Activated naive CD8-positive, alpha-beta T cell treated with anti-CD3 and anti-CD28 coated beads for 36 hours (primary cell): Measurements from ENCODE around the gene PINLYP. TPM values are rescaled to one million over a fixed set of nuclear protein-coding genes. Genes with fewer than 3 reads are reported as not detected.
"Not testable (repeated sequence)": the region's sequence is repeated elsewhere in the genome, so short reads cannot be mapped to it uniquely, and the experiment has no call there.

Experiments used
- DNase-seq: peaks from one replicate; pipeline ENCODE4 v3.0.0; 2021
- H3K27ac Mint-ChIP-seq: one replicate; pipeline ENCODE4 v1.8.0; 2022; ENCODE audit warnings: mild to moderate bottlenecking, moderate library complexity, mixed read lengths
- H3K27me3 Mint-ChIP-seq: one replicate; pipeline ENCODE4 v1.8.0; 2022; ENCODE audit warnings: mild to moderate bottlenecking, mixed read lengths
- H3K36me3 Mint-ChIP-seq: one replicate; pipeline ENCODE4 v1.8.0; 2021; ENCODE audit warnings: mild to moderate bottlenecking, mixed read lengths
- H3K4me1 Mint-ChIP-seq: one replicate; pipeline ENCODE4 v1.8.0; 2021; ENCODE audit warnings: mixed read lengths
- H3K4me3 Mint-ChIP-seq: one replicate; pipeline ENCODE4 v1.8.0; 2022; ENCODE audit warnings: mild to moderate bottlenecking, moderate library complexity, mixed read lengths
- H3K9me3 Mint-ChIP-seq: one replicate; pipeline ENCODE4 v1.8.0; 2022; ENCODE audit warnings: mixed read lengths
- total RNA-seq, 2 experiments: library from RNA; stranded (reverse); gene quantifications; one replicate each; pipeline ENCODE4 v1.2.3, GENCODE V29; 2021

Gene PINLYP
- total RNA-seq, 2 experiments from 2014 or later: 14.3 to 16.8 TPM

DNA sequence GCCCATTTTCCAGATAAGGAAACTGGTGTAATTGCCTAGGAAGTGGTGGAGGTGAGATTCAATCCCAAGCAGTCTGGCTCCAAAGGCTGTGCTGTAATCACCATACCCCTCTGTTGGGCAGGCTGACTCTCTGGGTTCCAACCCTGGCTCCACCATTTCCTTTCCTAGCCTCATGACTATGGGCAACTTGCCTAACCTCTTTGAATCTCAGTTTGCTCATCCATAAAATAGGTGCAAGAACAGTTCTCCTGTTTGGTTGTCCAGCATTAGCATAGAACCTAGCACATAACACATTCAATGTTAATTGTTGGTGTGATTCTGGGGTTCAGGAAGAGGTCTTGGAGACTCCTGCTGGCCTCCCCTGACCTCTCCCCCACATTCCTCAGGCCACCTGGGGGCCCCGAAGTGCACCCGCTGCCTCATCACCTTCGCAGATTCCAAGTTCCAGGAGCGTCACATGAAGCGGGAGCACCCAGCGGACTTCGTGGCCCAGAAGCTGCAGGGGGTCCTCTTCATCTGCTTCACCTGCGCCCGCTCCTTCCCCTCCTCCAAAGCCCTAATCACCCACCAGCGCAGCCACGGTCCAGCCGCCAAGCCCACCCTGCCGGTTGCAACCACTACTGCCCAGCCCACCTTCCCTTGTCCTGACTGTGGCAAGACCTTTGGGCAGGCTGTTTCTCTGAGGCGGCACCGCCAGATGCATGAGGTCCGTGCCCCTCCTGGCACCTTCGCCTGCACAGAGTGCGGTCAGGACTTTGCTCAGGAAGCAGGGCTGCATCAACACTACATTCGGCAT, 23.0 kb downstream of the PINLYP start:
- Mint-ChIP-seq H3K27ac (no peak overlapping the region), H3K4me1 (peaks cover 20% of the 10 kb centered on the region), H3K4me3 (peak overlapping the region; percentile 100), H3K36me3 (peaks cover 7% of the 10 kb centered on the region), H3K27me3 (no peaks in the 10 kb centered on the region), H3K9me3 (no peaks in the 10 kb centered on the region)
- no peak for DNase-seq

GRCh38 chr19:43599635-43600295, 24.2 kb downstream of the PINLYP start:
- H3K36me3 Mint-ChIP-seq: peaks cover 4% of the 10 kb centered on the region
- peaks cover 16% of the 10 kb centered on the region for H3K4me1 Mint-ChIP-seq
- no peaks in the 10 kb centered on the region for H3K27me3 Mint-ChIP-seq
- H3K4me3 Mint-ChIP-seq: no peak overlapping the region
- H3K9me3 Mint-ChIP-seq: no peaks in the 10 kb centered on the region
- peak overlapping the region; percentile 8 for H3K27ac Mint-ChIP-seq
- DNase-seq: no peak

DNA sequence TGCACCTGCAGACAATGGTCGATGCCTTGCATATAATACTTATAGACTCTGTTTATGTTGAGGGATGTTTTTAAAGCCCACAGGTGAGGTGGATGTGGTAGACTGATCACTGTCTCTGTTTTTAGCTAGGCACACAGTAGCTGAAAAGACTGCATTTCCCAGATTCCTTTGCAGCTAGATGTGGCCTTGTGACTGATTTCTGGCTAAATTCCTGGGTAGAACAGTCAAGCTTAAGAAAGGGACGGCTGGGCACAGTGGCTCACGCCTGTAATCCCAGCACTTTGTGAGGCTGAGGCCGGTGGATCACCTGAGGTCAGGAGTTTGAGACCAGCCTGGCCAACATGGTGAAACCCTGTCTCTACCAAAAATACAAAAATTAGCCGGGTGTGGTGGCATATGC, 24.7 kb downstream of the PINLYP start:
- H3K27me3 Mint-ChIP-seq, DNase-seq, H3K9me3 Mint-ChIP-seq, H3K4me3 Mint-ChIP-seq, H3K36me3 Mint-ChIP-seq, H3K27ac Mint-ChIP-seq: not testable (repeated sequence)
- peaks cover 16% of the 10 kb centered on the region for H3K4me1 Mint-ChIP-seq

DNA sequence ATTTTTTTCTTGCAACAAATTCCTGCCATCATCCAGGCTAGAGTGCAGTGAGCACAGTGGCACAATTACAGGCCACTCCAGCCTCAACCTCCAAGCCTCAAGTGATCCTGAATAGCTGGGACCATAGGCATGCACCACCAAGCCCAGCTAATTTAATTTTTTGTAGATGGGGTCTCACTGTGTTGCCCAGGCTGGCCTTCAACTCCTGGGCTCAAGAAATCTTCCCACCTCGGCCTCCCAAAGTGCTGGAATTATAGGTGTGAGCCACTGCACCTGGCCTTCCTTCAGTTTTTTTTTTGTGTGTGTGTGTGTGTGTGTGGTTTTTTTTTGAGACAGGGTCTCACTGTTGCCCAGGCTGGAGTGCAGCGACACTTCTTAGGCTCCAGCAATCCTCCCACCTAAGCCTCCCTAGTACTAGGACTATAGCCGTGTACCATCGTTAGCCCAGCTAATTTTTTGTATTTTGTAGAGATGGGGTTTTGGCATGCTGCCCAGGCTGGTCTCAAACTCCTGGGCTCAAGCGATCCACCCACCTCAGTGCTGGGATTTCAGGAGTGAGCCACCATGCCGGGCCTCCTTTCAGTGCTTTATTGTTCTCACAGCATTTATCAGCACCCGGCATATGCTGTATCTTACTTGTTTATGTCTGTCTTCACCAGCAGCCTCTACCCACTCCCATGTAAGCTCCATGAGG, 30.4 kb downstream of the PINLYP start:
- H3K27ac Mint-ChIP-seq: no peak overlapping the region

DNA sequence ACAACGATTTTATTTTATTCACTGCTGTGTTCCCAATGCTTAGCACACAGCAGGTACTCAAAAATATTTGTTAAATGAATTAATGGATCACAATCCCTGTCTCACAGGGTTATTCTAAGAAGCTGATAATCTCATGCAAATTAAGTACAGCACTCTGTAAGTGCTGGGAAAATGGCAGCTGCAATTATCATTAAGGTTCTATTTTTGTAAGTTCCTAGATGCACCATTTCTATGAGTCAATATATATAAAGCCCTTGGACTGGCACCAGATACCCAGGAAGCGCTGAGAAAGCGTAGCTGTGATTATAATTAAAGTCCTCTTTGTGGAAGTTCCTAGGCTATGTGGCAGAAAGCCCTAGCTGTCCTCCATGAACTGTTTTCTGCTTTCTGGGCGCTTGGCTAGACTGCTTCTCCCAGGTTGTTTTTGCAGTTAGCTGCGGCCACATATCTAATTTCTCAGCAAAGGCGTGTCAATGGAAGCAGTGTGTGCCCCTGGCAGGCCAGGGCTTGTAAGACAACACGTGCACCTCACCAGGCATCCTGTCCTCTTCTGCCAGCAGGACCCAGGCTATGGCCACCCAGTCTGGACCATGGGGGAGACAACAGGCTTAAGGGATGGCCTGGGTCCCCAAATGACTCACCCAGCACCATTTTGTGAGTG, 31.1 kb downstream of the PINLYP start:
- Mint-ChIP-seq H3K27me3 (no peaks in the 10 kb centered on the region), H3K4me3 (no peak overlapping the region), H3K36me3 (peaks cover 2% of the 10 kb centered on the region), H3K9me3 (no peaks in the 10 kb centered on the region), H3K27ac (peak overlapping the region; percentile 7), H3K4me1 (peaks cover 4% of the 10 kb centered on the region)
- DNase-seq: no peak

More for the DNA sequence above, 30.4 kb downstream of the PINLYP start:
- no peak overlapping the region for H3K4me3 Mint-ChIP-seq
- no peaks in the 10 kb centered on the region for H3K27me3 Mint-ChIP-seq
- H3K9me3 Mint-ChIP-seq: no peaks in the 10 kb centered on the region
- peaks cover 4% of the 10 kb centered on the region for H3K4me1 Mint-ChIP-seq
- DNase-seq: no peak
- H3K36me3 Mint-ChIP-seq: peaks cover 2% of the 10 kb centered on the region

- DNase-seq: no peak
- H3K4me3 Mint-ChIP-seq: no peak overlapping the region
- H3K9me3 Mint-ChIP-seq: no peaks in the 10 kb centered on the region
- H3K36me3 Mint-ChIP-seq: peaks cover 5% of the 10 kb centered on the region
- no peaks in the 10 kb centered on the region for H3K27me3 Mint-ChIP-seq
- H3K4me1 Mint-ChIP-seq: peaks cover 4% of the 10 kb centered on the region
- H3K27ac Mint-ChIP-seq: peak overlapping the region; percentile 34
Measured at GRCh38 chr19:43607238-43608205, 31.9 kb downstream of the PINLYP start.

DNA sequence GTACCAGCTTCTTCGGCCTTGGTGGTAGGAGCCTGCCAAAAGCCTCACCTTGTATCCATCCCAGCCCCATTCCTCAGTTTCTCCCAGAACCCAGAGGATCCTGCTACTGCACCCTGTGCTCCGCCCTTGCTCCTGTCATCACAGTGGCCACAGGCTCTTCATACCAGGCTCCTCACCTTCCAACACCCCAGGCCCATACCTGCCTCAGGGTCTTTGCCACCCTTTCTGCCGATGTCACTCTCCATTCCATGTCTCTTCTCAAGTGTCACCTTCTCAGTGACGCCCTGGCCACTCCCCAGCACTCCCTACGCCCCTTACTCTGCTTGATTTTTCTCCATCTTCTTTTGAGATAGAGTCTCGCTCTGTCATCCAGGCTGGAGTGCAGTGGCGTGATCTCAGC, 34.3 kb downstream of the PINLYP start:
- Mint-ChIP-seq H3K4me1 (peaks cover 4% of the 10 kb centered on the region), H3K27me3 (no peaks in the 10 kb centered on the region), H3K9me3 (no peaks in the 10 kb centered on the region), H3K36me3 (peaks cover 7% of the 10 kb centered on the region), H3K27ac (peak overlapping the region; percentile 30), H3K4me3 (no peak overlapping the region)
- no peak for DNase-seq

- H3K4me3 Mint-ChIP-seq: no peak overlapping the region
- no peaks in the 10 kb centered on the region for H3K9me3 Mint-ChIP-seq
- H3K27ac Mint-ChIP-seq: no peak overlapping the region
- DNase-seq: no peak
- H3K4me1 Mint-ChIP-seq: peaks cover 4% of the 10 kb centered on the region
- peaks cover 7% of the 10 kb centered on the region for H3K36me3 Mint-ChIP-seq
- no peaks in the 10 kb centered on the region for H3K27me3 Mint-ChIP-seq
Measured at GRCh38 chr19:43610493-43610892, 34.9 kb downstream of the PINLYP start.

- Mint-ChIP-seq H3K36me3 (peaks cover 7% of the 10 kb centered on the region), H3K9me3 (no peaks in the 10 kb centered on the region), H3K4me3 (no peak within 1 kb of the TSS), H3K27ac (peak within 1 kb of the TSS; percentile 75), H3K27me3 (no peaks in the 10 kb centered on the region), H3K4me1 (peaks cover 9% of the 10 kb centered on the region)
- no peak for DNase-seq
Measured at GRCh38 chr19:43611788-43612187, 36.2 kb downstream of the PINLYP start, which contains the start of gene SRRM5. SRRM5 (plus strand) TSS chr19:43612088; CDS start chr19:43612122, 34 bp downstream.

GRCh38 chr19:43612374-43612773, 36.8 kb downstream of the PINLYP start:
- H3K27me3 Mint-ChIP-seq: no peaks in the 10 kb centered on the region
- H3K9me3 Mint-ChIP-seq: no peaks in the 10 kb centered on the region
- H3K27ac Mint-ChIP-seq: peak overlapping the region; percentile 75
- H3K4me3 Mint-ChIP-seq: no peak overlapping the region
- H3K36me3 Mint-ChIP-seq: peaks cover 7% of the 10 kb centered on the region
- peaks cover 10% of the 10 kb centered on the region for H3K4me1 Mint-ChIP-seq
- no peak for DNase-seq

DNA sequence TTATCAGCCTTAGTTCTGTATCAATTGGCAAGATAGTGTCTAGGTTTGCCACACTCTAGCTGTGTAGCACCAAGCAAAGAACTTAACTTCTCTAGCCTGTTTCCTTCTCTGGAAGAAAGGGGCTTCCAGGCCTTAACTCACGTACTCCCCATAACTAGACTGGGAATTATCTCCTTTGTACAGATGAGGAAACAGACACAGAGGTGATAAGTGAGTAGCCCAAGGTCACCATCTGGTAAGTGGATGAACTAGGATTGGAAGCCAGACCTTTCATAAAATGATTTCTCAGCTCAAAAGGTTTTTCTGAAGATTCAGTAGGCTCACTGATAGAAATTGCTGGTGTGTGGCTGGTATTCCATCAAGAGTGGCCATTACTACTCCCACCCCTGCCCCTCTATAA, 40.7 kb downstream of the PINLYP start:
- no peak for DNase-seq
- H3K36me3 Mint-ChIP-seq: peaks cover 9% of the 10 kb centered on the region
- peaks cover 17% of the 10 kb centered on the region for H3K4me1 Mint-ChIP-seq

DNA sequence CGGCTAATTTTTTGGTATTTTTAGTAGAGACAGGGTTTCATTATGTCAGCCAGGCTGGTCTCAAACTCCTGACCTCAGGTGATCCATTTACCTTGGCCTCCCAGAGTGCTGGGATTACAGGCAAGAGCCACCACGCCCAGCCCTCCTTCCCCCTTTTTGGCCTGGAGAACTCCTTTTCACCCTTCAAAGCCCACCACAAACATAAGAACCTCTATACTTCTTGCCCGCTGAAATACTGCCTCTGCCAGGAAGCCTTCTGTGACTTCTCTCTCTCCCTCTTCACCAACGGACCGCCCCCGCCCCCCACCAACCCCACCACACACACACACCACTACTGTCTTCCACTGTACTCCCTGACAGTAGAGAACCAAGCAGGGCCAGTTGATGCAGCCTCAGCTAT, 41.4 kb downstream of the PINLYP start:
- Mint-ChIP-seq H3K27me3 (no peaks in the 10 kb centered on the region), H3K9me3 (no peaks in the 10 kb centered on the region), H3K36me3 (peaks cover 6% of the 10 kb centered on the region), H3K27ac (peak overlapping the region; percentile 42), H3K4me1 (peaks cover 18% of the 10 kb centered on the region), H3K4me3 (no peak overlapping the region)
- DNase-seq: no peak

More for the DNA sequence above, 40.7 kb downstream of the PINLYP start:
- Mint-ChIP-seq H3K27ac (no peak overlapping the region), H3K4me3 (no peak overlapping the region), H3K27me3 (no peaks in the 10 kb centered on the region), H3K9me3 (no peaks in the 10 kb centered on the region)

- peak; percentile 64 for DNase-seq
- peaks cover 3% of the 10 kb centered on the region for H3K36me3 Mint-ChIP-seq
- peak overlapping the region; percentile 99 for H3K27ac Mint-ChIP-seq
- no peaks in the 10 kb centered on the region for H3K9me3 Mint-ChIP-seq
- peak overlapping the region; percentile 95 for H3K4me3 Mint-ChIP-seq
- H3K4me1 Mint-ChIP-seq: peaks cover 18% of the 10 kb centered on the region
- H3K27me3 Mint-ChIP-seq: no peaks in the 10 kb centered on the region
Measured at GRCh38 chr19:43618921-43619261, 43.3 kb downstream of the PINLYP start.
